ENCODE data around the gene OR2B2.

The OR2B2 gene

GRCh38 chr6:27861861-27862260 lies 50.3 kb downstream of the OR2B2 start:
- Histone ChIP-seq H3K9me2 (replicated peaks; ENCODE audit: control insufficient read depth, low read length) (no peaks in the 10 kb centered on the region), H3K4me2 (ENCODE audit: low read length) (peak overlapping the region; percentile 31), H3F3A (ENCODE audit: control insufficient read depth, insufficient read depth) (peaks cover 27% of the 10 kb centered on the region), H3K4me1 (ENCODE audit: control insufficient read depth, low read length) (peaks cover 56% of the 10 kb centered on the region), H3K79me2 (ENCODE audit: control insufficient read depth, low read length) (no peaks in the 10 kb centered on the region), H3K4me3 (ENCODE audit: low read length) (peak overlapping the region; percentile 25; the same call in 1 of the 2 replicates), H3K27ac (ENCODE audit: low read depth, low read length) (peak overlapping the region; percentile 25; the same call in 1 of the 2 replicates), H3K27me3 (ENCODE audit: control insufficient read depth, low read length) (no peaks in the 10 kb centered on the region), H3K9me3 (ENCODE audit: control insufficient read depth, insufficient read depth, low read length) (no peaks in the 10 kb centered on the region), H4K20me1 (ENCODE audit: control insufficient read depth, insufficient read depth, low read depth, low read length) (no peaks in the 10 kb centered on the region), H3K36me3 (ENCODE audit: control insufficient read depth, low read length) (peaks cover 4% of the 10 kb centered on the region; the same call in 1 of the 2 replicates)
- no peak for TF ChIP-seq CTCF (IDR thresholded peaks at IDR 0.05; ENCODE audit: low read depth, low read length, poor library complexity, severe bottlenecking)
- no peak for TF ChIP-seq EZH2phosphoT487 (IDR thresholded peaks at IDR 0.05; ENCODE audit: borderline replicate concordance, low read length)

GRCh38 chr6:27861276-27861840 lies 50.8 kb downstream of the OR2B2 start:
- H3F3A ChIP-seq (ENCODE audit: control insufficient read depth, insufficient read depth) = peaks cover 22% of the 10 kb centered on the region
- TF ChIP-seq EZH2phosphoT487 (IDR thresholded peaks at IDR 0.05; ENCODE audit: borderline replicate concordance, low read length) = no peak
- TF ChIP-seq CTCF (IDR thresholded peaks at IDR 0.05; ENCODE audit: low read depth, low read length, poor library complexity, severe bottlenecking) = no peak
- no peaks in the 10 kb centered on the region for H3K27me3 ChIP-seq (ENCODE audit: control insufficient read depth, low read length)
- H3K4me1 ChIP-seq (ENCODE audit: control insufficient read depth, low read length) = peaks cover 51% of the 10 kb centered on the region
- H3K9me2 ChIP-seq (replicated peaks; ENCODE audit: control insufficient read depth, low read length) = no peaks in the 10 kb centered on the region
- peaks cover 4% of the 10 kb centered on the region; the same call in 1 of the 2 replicates for H3K36me3 ChIP-seq (ENCODE audit: control insufficient read depth, low read length)
- peak overlapping the region; percentile 31 for H3K4me2 ChIP-seq (ENCODE audit: low read length)
- 0 out of 2 replicates have a peak overlapping the region, but pooled peaks have one; percentile 25 for H3K27ac ChIP-seq (ENCODE audit: low read depth, low read length)
- H3K4me3 ChIP-seq (ENCODE audit: low read length) = no peak overlapping the region
- no peaks in the 10 kb centered on the region for H3K9me3 ChIP-seq (ENCODE audit: control insufficient read depth, insufficient read depth, low read length)
- H3K79me2 ChIP-seq (ENCODE audit: control insufficient read depth, low read length) = no peaks in the 10 kb centered on the region
- no peaks in the 10 kb centered on the region for H4K20me1 ChIP-seq (ENCODE audit: control insufficient read depth, insufficient read depth, low read depth, low read length)
